K562 (cell line): ENCODE results near the gene CIP2A. TPM values are rescaled to one million over a fixed set of nuclear protein-coding genes. Genes with fewer than 3 reads are reported as not detected.

Source experiments
- CHD2 ChIP-seq: IDR thresholded peaks from 2 replicates; pipeline ENCODE4 v1.6.1; 2011; ENCODE audit warnings: low read depth, low read length
- ETS1 ChIP-seq: conservative IDR thresholded peaks from 2 replicates; pipeline ENCODE4 v1.6.1; 2011; ENCODE audit warnings: low read depth, mild to moderate bottlenecking, low read length; ENCODE audit not compliant: control insufficient read depth
- ETS2 ChIP-seq: IDR thresholded peaks from 2 replicates; pipeline ENCODE4 v1.6.1; 2016; ENCODE audit warnings: borderline replicate concordance, missing genetic modification characterization, mild to moderate bottlenecking, moderate library complexity, missing compliant biosample characterization; ENCODE audit not compliant: poor library complexity, severe bottlenecking
- ETV5 ChIP-seq: sonication (generic); formaldehyde crosslinking; IDR thresholded peaks from 2 replicates; pipeline ENCODE4 v1.4.0; 2020; ENCODE audit warnings: low read depth, mild to moderate bottlenecking, missing genetic modification reagents
- EZH2 ChIP-seq: IDR thresholded peaks from 2 replicates; pipeline ENCODE4 v1.6.1; 2012; ENCODE audit warnings: low read depth, mild to moderate bottlenecking, inconsistent platforms, low read length, borderline replicate concordance
- HMG20B ChIP-seq: fragments of 250-450 bp; sonication (Bioruptor Pico); IDR thresholded peaks from 2 replicates; pipeline ENCODE4 v1.5.0; 2021; ENCODE audit warnings: mild to moderate bottlenecking
- KDM4B ChIP-seq, 2 experiments: fragments of 450-650 bp in 1 of 2; sonication (generic) in 1 of 2; IDR thresholded peaks; 2 replicates each; pipeline ENCODE4 v1.6.1; 2016 to 2017; ENCODE audit warnings: borderline replicate concordance in 2 of 2, antibody characterized with exemption in 1 of 2, low read depth in 1 of 2, mild to moderate bottlenecking in 1 of 2
- L3MBTL2 ChIP-seq: fragments of 450-650 bp; IDR thresholded peaks from 2 replicates; pipeline ENCODE4 v1.6.1; 2016; ENCODE audit warnings: mild to moderate bottlenecking, moderate library complexity
- MAZ ChIP-seq, 2 experiments: fragments of 450-650 bp in 1 of 2; sonication (generic) in 1 of 2; formaldehyde crosslinking; IDR thresholded peaks in 1 of 2; conservative IDR thresholded peaks in 1 of 2; 2 replicates each; pipeline versions ENCODE4 v1.4.0 to v1.5.0; 2020; ENCODE audit warnings: mild to moderate bottlenecking in 1 of 2, missing genetic modification reagents in 1 of 2
- MEIS2 ChIP-seq: fragments of 450-650 bp; IDR thresholded peaks from 2 replicates; pipeline ENCODE4 v1.6.1; 2014; ENCODE audit warnings: mild to moderate bottlenecking; ENCODE audit not compliant: partially characterized antibody
- NFXL1 ChIP-seq: fragments of 450-650 bp; formaldehyde crosslinking; IDR thresholded peaks from 2 replicates; pipeline ENCODE4 v1.4.0; 2021; ENCODE audit warnings: mild to moderate bottlenecking
- PHF8 ChIP-seq: fragments of 200-600 bp; sonication (generic); IDR thresholded peaks from 2 replicates; pipeline ENCODE4 v1.6.1; 2012; ENCODE audit warnings: mixed run types, mild to moderate bottlenecking, inconsistent platforms, low read length, moderate library complexity, borderline replicate concordance
- POLR2A ChIP-seq: fragments of 450-650 bp; conservative IDR thresholded peaks from 2 replicates; pipeline ENCODE4 v1.6.1; 2016
- SIN3B ChIP-seq: fragments of 450-650 bp; IDR thresholded peaks from 2 replicates; pipeline ENCODE4 v1.6.1; 2017; ENCODE audit warnings: low read depth, mild to moderate bottlenecking, moderate library complexity
- ZNF431 ChIP-seq: sonication (generic); formaldehyde crosslinking; IDR thresholded peaks from 2 replicates; pipeline ENCODE4 v1.8.0; 2022; ENCODE audit warnings: mild to moderate bottlenecking, missing genetic modification reagents
- ZNF584 ChIP-seq: fragments of 200-800 bp; sonication (Bioruptor generic); IDR thresholded peaks from 2 replicates; pipeline ENCODE4 v1.6.1; 2016; ENCODE audit warnings: low read depth, mild to moderate bottlenecking, missing genetic modification characterization, missing compliant biosample characterization
- ZNF589 ChIP-seq: fragments of 200-800 bp; sonication (Bioruptor generic); IDR thresholded peaks from 2 replicates; pipeline ENCODE4 v1.6.1; 2016; ENCODE audit warnings: low read depth, missing genetic modification characterization, missing compliant biosample characterization
- polyA plus RNA-seq, 8 experiments: library from polyadenylated mRNA; depleted of rRNA in 4 of 8; stranded (reverse) in 5 of 8; unstranded in 3 of 8; fragments of >200 nt; fragmentation: Nextera tagmentation in 2 of 8; fragmentation: Illumina TruSeq in 1 of 8; extraction: Ambion mirVana in 2 of 8; extraction: Trizol in 1 of 8; gene quantifications; 2 replicates each; pipeline versions ENCODE4 v1.2.1 to v1.2.3, GENCODE V29; 2011 to 2014; ENCODE audit warnings: inconsistent platforms in 1 of 8, missing spikeins in 1 of 8
- total RNA-seq, 7 experiments: library from RNA; depleted of rRNA in 6 of 7; stranded (reverse); fragments of >200 nt in 6 of 7; fragmentation: Illumina TruSeq in 2 of 7; extraction: Trizol in 2 of 7; gene quantifications; 2 replicates each; pipeline versions ENCODE4 v1.2.1 to v1.2.3, GENCODE V29; 2011 to 2021; ENCODE audit warnings: low replicate concordance in 1 of 7
- TF ChIP-seq, protein P1 (sequence below): fragments of 250-450 bp; sonication (Bioruptor Pico); IDR thresholded peaks from 2 replicates; pipeline ENCODE4 v1.5.1; 2021; ENCODE audit warnings: mild to moderate bottlenecking
- TF ChIP-seq, protein P2 (sequence below): fragments of 250-450 bp; sonication (Bioruptor Pico); IDR thresholded peaks from 2 replicates; pipeline ENCODE4 v1.5.0; 2021
- TF ChIP-seq, protein P3 (sequence below), 2 experiments: fragments of 150-350 bp in 1 of 2; IDR thresholded peaks; 2 replicates each; pipeline ENCODE4 v1.6.1; 2012 to 2016; ENCODE audit warnings: low read depth in 2 of 2, low read length in 2 of 2, mild to moderate bottlenecking in 1 of 2, moderate library complexity in 1 of 2

CIP2A gene
- total and polyA plus RNA-seq, 9 of the 15 experiments (the other 6 are each of a cell fraction or from before 2014, with no cell fraction given): 10.5 to 41.7 (median 31.5) TPM

- no peak for TF ChIP-seq EZH2
- TF ChIP-seq, protein P1, sequence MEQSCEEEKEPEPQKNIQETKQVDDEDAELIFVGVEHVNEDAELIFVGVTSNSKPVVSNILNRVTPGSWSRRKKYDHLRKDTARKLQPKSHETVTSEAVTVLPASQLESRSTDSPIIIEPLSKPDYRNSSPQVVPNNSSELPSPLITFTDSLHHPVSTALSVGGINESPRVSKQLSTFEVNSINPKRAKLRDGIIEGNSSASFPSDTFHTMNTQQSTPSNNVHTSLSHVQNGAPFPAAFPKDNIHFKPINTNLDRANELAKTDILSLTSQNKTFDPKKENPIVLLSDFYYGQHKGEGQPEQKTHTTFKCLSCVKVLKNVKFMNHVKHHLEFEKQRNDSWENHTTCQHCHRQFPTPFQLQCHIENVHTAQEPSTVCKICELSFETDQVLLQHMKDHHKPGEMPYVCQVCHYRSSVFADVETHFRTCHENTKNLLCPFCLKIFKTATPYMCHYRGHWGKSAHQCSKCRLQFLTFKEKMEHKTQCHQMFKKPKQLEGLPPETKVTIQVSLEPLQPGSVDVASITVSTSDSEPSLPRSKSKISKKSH (CRISPR knock-in tag): no peak
- TF ChIP-seq, protein P2, sequence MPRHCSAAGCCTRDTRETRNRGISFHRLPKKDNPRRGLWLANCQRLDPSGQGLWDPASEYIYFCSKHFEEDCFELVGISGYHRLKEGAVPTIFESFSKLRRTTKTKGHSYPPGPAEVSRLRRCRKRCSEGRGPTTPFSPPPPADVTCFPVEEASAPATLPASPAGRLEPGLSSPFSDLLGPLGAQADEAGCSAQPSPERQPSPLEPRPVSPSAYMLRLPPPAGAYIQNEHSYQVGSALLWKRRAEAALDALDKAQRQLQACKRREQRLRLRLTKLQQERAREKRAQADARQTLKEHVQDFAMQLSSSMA (CRISPR knock-in tag): no peak
- TF ChIP-seq PHF8: peak; percentile 77; the same call in 1 of the 2 replicates
- no peak for TF ChIP-seq HMG20B
- peak; percentile 41; the same call in 1 of the 2 replicates for TF ChIP-seq SIN3B
- no peak for TF ChIP-seq NFXL1
- peak; percentile 94 for TF ChIP-seq CHD2
- TF ChIP-seq L3MBTL2: peak; percentile 55; the same call in 1 of the 2 replicates
- TF ChIP-seq MAZ (CRISPR knock-in tag; conservative IDR thresholded peaks at IDR 0.05 in 1 of 2, IDR thresholded peaks at IDR 0.05 in 1 of 2): 0 out of 4 replicates have a peak, but pooled peaks of 1 of the 2 experiments have one; percentile 56
- TF ChIP-seq ETS1: peak; percentile 70
- TF ChIP-seq ZNF431 (CRISPR knock-in tag): no peak
- TF ChIP-seq, protein P3, sequence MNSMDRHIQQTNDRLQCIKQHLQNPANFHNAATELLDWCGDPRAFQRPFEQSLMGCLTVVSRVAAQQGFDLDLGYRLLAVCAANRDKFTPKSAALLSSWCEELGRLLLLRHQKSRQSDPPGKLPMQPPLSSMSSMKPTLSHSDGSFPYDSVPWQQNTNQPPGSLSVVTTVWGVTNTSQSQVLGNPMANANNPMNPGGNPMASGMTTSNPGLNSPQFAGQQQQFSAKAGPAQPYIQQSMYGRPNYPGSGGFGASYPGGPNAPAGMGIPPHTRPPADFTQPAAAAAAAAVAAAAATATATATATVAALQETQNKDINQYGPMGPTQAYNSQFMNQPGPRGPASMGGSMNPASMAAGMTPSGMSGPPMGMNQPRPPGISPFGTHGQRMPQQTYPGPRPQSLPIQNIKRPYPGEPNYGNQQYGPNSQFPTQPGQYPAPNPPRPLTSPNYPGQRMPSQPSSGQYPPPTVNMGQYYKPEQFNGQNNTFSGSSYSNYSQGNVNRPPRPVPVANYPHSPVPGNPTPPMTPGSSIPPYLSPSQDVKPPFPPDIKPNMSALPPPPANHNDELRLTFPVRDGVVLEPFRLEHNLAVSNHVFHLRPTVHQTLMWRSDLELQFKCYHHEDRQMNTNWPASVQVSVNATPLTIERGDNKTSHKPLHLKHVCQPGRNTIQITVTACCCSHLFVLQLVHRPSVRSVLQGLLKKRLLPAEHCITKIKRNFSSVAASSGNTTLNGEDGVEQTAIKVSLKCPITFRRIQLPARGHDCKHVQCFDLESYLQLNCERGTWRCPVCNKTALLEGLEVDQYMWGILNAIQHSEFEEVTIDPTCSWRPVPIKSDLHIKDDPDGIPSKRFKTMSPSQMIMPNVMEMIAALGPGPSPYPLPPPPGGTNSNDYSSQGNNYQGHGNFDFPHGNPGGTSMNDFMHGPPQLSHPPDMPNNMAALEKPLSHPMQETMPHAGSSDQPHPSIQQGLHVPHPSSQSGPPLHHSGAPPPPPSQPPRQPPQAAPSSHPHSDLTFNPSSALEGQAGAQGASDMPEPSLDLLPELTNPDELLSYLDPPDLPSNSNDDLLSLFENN (IDR thresholded peaks at IDR 0.05; ENCODE audit: low read depth in 2 of 2, low read length in 2 of 2): 0 out of 4 replicates have a peak, but pooled peaks of 1 of the 2 experiments have one; percentile 14
- no peak for TF ChIP-seq ZNF584
- peak in 1 of 2 experiments; percentile 41; a peak in 1 of 4 replicates for TF ChIP-seq KDM4B (IDR thresholded peaks at IDR 0.05; ENCODE audit: borderline replicate concordance in 2 of 2, low read depth in 1 of 2)
- peak; percentile 76 for TF ChIP-seq ETV5 (CRISPR knock-in tag)
- TF ChIP-seq ZNF589 (CRISPR knock-in tag): no peak
- TF ChIP-seq MEIS2: peak; percentile 91
- peak; percentile 85 for TF ChIP-seq POLR2A
- TF ChIP-seq ETS2 (tag): no peak
These were observed at the start of gene CIP2A, which contains the start of gene DZIP3 (continued) for GRCh38 chr3:108589081-108589997.
